CD4-positive, alpha-beta T cell treated with Interleukin-12 subunit alpha and Interleukin-12 subunit beta, for 1 hour (primary cell): ENCODE measurements around the gene ARAP1.
"Not testable (repeated sequence)": the region's sequence is repeated elsewhere in the genome, so short reads cannot be mapped to it uniquely, and the experiment has no call there.

ENCODE experiments used
- DNase-seq: peaks from one replicate; pipeline ENCODE4 v3.0.0-alpha.2; 2020

The ARAP1 gene

GRCh38 chr11:72752088-72752914 lies at the start of gene ARAP1:
ARAP1 (minus strand) TSS chr11:72752408; CDS start chr11:72727128, 25,280 bp downstream.
- DNase-seq = peak; percentile 84

GRCh38 chr11:72799441-72799840 lies 47.2 kb upstream of the ARAP1 start:
- no peak for DNase-seq

- DNase-seq = no peak
Measured at GRCh38 chr11:72798361-72798760, 46.2 kb upstream of the ARAP1 start.

- peak; percentile 96 for DNase-seq
Measured at GRCh38 chr11:72793425-72794367, 41.5 kb upstream of the ARAP1 start, which contains the start of gene STARD10. STARD10 (minus strand) TSS chr11:72794047; CDS start chr11:72781181, 12,866 bp downstream.

- no peak for DNase-seq
Measured at GRCh38 chr11:72793076-72793424, 40.8 kb upstream of the ARAP1 start.

- DNase-seq = no peak
Measured at GRCh38 chr11:72792437-72793021, 40.3 kb upstream of the ARAP1 start.

- DNase-seq = not testable (repeated sequence)
Measured at GRCh38 chr11:72791228-72791627, 39.0 kb upstream of the ARAP1 start.

- DNase-seq = no peak
Measured at GRCh38 chr11:72789493-72790131, 37.4 kb upstream of the ARAP1 start.

- DNase-seq = no peak
Measured at GRCh38 chr11:72788241-72788640, 36.0 kb upstream of the ARAP1 start.

GRCh38 chr11:72787216-72788104 lies 35.3 kb upstream of the ARAP1 start:
- DNase-seq = no peak

GRCh38 chr11:72786305-72787215 lies 34.4 kb upstream of the ARAP1 start:
- no peak for DNase-seq

GRCh38 chr11:72784662-72785061 lies 32.5 kb upstream of the ARAP1 start:
- DNase-seq = no peak

GRCh38 chr11:72783144-72783905 lies 31.1 kb upstream of the ARAP1 start:
- no peak for DNase-seq

- DNase-seq = no peak
Measured at GRCh38 chr11:72782081-72782920, 30.1 kb upstream of the ARAP1 start.

- DNase-seq = peak; percentile 74
Measured at GRCh38 chr11:72781313-72782080, 29.3 kb upstream of the ARAP1 start.

GRCh38 chr11:72781063-72781312 lies 28.8 kb upstream of the ARAP1 start:
- no peak for DNase-seq

- DNase-seq = no peak
Measured at GRCh38 chr11:72780296-72781062, 28.3 kb upstream of the ARAP1 start.
